Adipocyte (in vitro differentiated cells): ENCODE data around the gene ADAP1.
A peak's percentile ranks its signal among the peaks of the same experiment; 100 is the strongest.

Source experiments
- DNase-seq: peaks from one replicate; pipeline ENCODE4 v3.0.0-alpha.2; 2015; ENCODE audit warnings: low read depth
- H3K27me3 ChIP-seq: replicated peaks from 2 replicates; pipeline ENCODE4 v1.7.0; 2013; ENCODE audit warnings: mild to moderate bottlenecking, low read length, moderate library complexity; ENCODE audit not compliant: control insufficient read depth, insufficient read depth
- H3K36me3 ChIP-seq: 2 replicates; pipeline ENCODE4 v1.7.0; 2013; ENCODE audit warnings: low read length, mild to moderate bottlenecking, moderate library complexity; ENCODE audit not compliant: control insufficient read depth, insufficient read depth, severe bottlenecking
- H3K4me1 ChIP-seq: 2 replicates; pipeline ENCODE4 v1.7.0; 2013; ENCODE audit warnings: mild to moderate bottlenecking, low read length, moderate library complexity; ENCODE audit not compliant: control insufficient read depth, insufficient read depth
- H3K4me3 ChIP-seq: 2 replicates; pipeline ENCODE4 v1.7.0; 2013; ENCODE audit warnings: mild to moderate bottlenecking, low read length, moderate library complexity
- H3K9ac ChIP-seq: 2 replicates; pipeline ENCODE4 v1.7.0; 2013; ENCODE audit warnings: mild to moderate bottlenecking, low read length, moderate library complexity
- H3K9me3 ChIP-seq: 2 replicates; pipeline ENCODE4 v1.7.0; 2013; ENCODE audit warnings: mild to moderate bottlenecking, low read length, moderate library complexity; ENCODE audit not compliant: control insufficient read depth

ADAP1 gene

DNA sequence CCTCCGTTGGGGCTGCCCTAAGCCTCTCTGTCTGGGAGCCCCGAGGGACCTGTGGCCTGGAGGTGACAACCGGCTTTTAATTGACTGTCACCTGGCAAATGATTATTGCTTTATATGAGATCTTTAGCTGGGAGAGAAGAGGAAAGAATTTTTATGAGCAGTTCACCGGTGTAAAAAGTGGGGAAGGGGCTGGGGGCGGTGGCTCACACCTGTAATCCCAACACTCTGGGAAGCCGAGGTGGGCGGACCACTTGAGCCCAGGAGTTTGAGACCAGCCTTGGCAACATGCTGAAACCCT is 23.5 kb upstream of the ADAP1 start:
- Histone ChIP-seq H3K4me1 (peaks cover 12% of the 10 kb centered on the region), H3K27me3 (no peaks in the 10 kb centered on the region), H3K4me3 (no peak overlapping the region), H3K36me3 (peaks cover 2% of the 10 kb centered on the region), H3K9ac (no peak overlapping the region), H3K9me3 (no peaks in the 10 kb centered on the region)
- DNase-seq = no peak

DNA sequence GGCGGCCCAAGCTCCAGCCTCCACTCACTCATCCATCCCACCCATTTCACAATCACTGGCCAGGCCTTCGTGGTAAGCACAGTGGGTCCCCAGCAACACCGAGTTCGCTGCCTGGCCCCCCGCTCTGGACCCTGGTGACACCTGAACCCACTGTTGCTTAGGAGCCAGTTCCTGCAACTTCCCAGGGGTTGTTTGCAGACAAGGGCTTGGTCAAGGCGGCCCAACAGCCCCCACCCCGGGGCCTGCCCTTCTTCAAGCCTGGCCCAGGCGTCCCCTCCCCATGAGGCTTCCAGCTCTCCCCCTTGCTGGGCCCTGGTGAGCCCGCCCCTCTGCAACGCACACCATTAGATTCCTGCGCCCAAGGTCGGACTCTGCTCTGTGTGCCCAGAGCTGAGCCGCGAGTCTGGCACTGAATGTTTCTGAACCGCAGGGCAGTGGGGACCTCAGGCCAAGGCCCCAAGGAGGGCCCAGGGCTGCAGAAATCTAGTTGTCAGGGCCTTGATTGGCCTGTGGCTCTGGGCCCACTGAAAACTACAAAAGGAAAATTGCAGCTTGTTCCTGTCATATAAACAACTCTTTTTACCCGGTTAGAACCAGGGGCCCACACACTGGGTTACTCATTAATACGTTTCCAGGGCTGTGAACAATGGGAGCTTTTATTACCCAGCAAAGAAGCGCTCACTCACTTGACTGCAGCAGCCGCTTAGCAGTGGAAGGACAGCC is 23.0 kb upstream of the ADAP1 start:
- no peak for DNase-seq
- Histone ChIP-seq H3K9me3 (no peaks in the 10 kb centered on the region), H3K4me1 (peaks cover 17% of the 10 kb centered on the region), H3K4me3 (no peak overlapping the region), H3K27me3 (no peaks in the 10 kb centered on the region), H3K9ac (no peak overlapping the region), H3K36me3 (peaks cover 7% of the 10 kb centered on the region)

DNA sequence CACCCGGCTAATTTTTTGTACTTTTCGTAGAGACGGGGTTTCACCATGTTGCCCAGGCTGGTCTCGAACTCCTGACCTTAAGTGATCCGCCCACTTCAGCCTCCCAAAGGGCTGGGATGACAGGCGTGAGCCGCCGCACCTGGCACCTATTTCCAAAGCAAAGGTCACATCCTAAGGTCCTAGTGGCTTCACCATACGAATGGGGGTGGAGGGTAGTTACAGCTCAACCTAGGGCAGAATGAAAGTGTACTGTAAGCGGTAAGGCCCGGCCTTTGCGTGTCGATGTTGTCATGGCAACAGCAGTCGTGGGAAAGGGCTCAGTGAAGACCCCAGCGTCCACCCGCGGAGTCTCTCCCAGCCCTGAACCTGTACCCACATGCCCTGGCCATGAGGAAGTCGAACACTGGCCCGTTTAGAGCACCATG is 22.4 kb upstream of the ADAP1 start:
- Histone ChIP-seq H3K9ac (no peak overlapping the region), H3K4me3 (no peak overlapping the region), H3K36me3 (peaks cover 13% of the 10 kb centered on the region), H3K9me3 (no peaks in the 10 kb centered on the region), H3K4me1 (peaks cover 17% of the 10 kb centered on the region), H3K27me3 (no peaks in the 10 kb centered on the region)
- no peak for DNase-seq

DNA sequence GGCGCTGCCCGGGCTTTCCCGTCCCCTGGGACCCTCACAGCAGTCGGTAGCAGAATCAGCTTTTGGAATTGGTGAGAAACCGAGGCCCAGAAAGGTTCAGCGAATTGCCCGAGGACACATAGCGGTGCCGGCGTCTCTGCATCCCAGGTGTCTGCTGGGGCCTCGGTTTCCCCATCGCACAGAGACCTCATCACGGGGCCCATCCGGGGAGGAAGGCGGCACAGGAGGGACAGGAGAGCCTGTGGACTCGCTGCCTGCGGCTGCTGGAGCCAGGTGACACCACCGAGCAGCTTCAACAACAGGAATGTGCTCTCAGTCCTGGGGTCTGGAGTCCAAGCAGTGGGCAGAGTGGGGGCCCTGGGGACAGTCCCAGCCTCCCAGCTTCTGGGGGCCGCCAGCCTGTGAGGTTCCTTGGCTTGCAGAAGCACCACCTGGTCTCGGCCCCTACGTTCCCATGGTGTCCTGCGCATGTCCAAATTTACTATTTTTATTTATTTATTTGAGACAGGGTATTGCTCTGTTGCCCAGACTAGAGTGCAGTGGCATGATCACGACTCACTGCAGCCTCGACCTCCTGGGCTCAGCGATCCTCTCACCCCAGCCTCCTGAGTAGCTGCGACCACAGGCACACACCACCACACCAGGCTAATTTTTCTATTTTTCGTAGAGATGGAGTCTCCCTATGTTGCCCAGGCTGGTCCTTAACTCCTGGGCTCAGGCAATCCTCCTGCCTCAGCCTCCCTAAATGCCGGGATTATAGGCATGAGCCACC is 21.4 kb upstream of the ADAP1 start:
- Histone ChIP-seq H3K27me3 (no peaks in the 10 kb centered on the region), H3K4me3 (peak overlapping the region; percentile 87), H3K4me1 (peaks cover 17% of the 10 kb centered on the region), H3K36me3 (peaks cover 18% of the 10 kb centered on the region), H3K9ac (peak overlapping the region; percentile 80), H3K9me3 (no peaks in the 10 kb centered on the region)
- no peak for DNase-seq

DNA sequence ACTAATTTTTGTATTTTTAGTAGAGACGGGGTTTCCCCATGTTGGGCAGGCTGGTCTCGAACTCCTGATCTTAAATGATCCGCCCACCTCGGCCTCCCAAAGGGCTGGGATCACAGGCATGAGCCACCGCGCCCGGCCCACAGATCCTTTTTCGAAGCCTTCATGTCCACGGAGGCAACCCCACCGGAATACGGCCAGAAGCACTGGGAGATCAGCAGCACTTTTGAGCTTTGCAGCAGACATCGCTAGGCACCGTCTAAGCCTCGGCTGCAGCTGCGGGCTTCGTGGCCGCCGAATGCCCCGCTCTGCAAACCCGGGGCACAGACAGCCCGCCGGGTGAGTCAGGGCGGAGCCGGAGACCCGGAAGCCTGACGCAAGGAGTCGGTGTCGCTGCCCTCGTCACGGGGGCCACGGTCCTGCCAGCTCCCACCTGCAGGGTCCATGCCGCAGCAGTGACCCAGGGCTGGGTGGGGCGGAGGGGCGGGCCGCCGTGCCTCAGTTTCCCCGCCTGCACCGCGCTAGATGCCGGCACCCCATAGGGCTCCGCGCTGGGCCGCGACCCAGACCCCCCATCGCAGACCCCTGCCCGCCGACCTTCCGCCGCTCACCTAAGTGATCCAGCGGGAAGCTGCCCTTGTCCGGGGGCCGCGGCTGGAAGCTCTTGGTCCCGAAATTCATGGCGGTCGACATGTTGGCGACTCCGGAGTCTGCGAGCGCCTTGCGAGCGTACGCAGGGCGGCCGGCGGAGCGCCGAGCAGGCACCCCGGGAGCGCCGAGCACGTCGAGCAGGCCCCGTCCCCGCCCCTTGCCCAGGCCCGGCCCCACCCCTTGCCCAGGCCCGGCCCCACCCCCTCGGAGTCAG is 20.6 kb upstream of the ADAP1 start, which contains the start of gene COX19:
Gene COX19 (minus strand): TSS at position 730 of the 862 bp plus-strand sequence. CDS start 40 bp downstream, at position 690.
- Histone ChIP-seq H3K27me3 (no peaks in the 10 kb centered on the region), H3K4me3 (peak within 1 kb of the TSS; percentile 87), H3K36me3 (peaks cover 24% of the 10 kb centered on the region), H3K9ac (peak within 1 kb of the TSS; percentile 95), H3K4me1 (peaks cover 17% of the 10 kb centered on the region), H3K9me3 (no peaks in the 10 kb centered on the region)
- peak; percentile 97 for DNase-seq

DNA sequence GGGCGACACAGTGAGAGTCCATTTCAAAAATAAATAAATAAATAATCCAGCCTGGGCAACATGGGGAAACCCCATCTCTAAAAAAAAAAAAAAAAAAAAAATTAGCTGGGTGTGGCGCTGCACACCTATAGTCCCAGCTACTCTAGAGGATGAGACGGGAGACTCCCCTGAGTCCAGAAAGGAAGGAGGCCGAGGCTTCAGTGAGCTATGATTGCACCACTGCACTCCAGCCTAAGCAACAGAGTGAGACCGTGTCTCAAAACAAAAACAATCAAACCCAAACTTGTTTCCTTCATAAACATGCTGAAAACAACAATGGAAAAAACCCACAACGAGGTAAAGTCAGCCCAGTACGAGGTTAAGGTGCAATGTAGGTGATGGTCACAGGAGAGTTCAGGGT is 19.7 kb upstream of the ADAP1 start:
- Histone ChIP-seq H3K9me3 (no peaks in the 10 kb centered on the region), H3K4me3 (peak overlapping the region; percentile 87), H3K4me1 (peaks cover 17% of the 10 kb centered on the region), H3K9ac (peak overlapping the region; percentile 95), H3K27me3 (no peaks in the 10 kb centered on the region), H3K36me3 (peaks cover 32% of the 10 kb centered on the region)
- peak; percentile 41 for DNase-seq

DNA sequence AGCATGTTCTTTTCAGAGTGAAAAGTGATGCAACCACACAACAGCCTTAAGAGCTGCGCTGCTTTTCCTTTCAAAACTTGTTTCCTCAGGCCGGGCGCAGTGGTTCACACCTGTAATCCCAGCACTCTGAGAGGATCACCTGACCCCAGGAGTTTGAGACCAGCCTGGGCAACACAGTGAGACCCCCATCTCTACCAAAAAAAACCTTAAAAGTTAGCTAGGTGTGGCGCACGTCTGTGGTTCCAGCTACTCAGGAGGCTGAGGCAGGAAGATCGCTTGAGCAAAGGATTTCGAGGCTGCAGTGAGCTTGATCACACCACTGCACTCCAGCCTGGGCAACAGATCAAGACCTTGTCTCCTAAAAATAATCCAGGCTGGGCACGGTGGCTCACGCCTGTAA is 18.8 kb upstream of the ADAP1 start:
- H3K4me3 ChIP-seq = no peak overlapping the region
- peaks cover 17% of the 10 kb centered on the region for H3K4me1 ChIP-seq
- H3K27me3 ChIP-seq = no peaks in the 10 kb centered on the region
- H3K36me3 ChIP-seq = peaks cover 40% of the 10 kb centered on the region
- DNase-seq = no peak
- no peaks in the 10 kb centered on the region for H3K9me3 ChIP-seq
- no peak overlapping the region for H3K9ac ChIP-seq

DNA sequence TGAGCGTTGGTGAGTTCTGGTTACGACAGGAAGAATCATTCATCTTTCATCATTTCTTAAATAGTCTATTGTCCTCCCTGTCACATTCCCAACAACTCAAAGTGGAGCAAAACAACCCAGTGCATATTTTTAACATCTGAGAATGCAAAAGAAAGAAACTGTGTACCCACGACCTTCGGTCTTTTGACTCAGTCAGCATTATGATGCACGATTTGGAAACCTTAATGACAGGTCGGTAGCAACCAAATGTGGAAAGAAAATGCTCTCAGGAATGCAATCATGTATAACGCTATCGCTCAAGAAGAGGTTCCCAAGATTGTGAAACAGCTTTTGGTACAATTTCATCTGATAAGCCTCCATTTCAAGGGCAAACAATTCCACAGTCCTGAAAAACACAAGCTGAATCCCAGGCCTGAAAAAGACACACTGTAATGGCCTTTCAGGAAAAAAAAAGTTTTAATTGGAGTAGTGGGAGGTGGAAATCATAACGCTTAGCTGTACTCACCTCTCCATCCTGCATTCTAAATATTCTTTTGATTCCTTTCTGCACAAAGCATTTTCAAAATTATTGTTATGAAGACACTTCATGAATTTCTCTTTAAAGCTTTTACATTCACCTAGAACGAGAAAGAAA is 18.3 kb upstream of the ADAP1 start:
- H3K9me3 ChIP-seq = no peaks in the 10 kb centered on the region
- no peak for DNase-seq
- peaks cover 45% of the 10 kb centered on the region for H3K36me3 ChIP-seq
- peaks cover 17% of the 10 kb centered on the region for H3K4me1 ChIP-seq
- no peak overlapping the region for H3K4me3 ChIP-seq
- no peaks in the 10 kb centered on the region for H3K27me3 ChIP-seq
- no peak overlapping the region for H3K9ac ChIP-seq

DNA sequence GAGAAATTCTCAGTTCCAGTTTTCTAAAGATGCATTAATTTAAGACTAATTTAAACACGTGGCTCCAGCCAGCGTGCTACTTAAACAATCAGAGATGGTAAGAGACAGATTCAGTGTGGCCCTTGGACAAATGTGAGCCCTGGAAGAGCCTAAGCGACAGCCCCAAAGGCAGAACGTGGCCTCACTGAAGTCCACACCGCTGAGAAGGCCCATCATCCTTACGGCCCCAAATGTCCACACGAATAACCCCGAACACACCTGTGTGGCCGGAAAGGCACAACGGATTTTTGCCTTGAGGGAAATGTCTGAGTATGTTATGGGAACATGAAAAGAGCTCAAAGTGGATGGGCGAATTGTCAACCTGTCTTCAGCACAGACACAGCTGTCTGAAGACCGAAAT is 17.6 kb upstream of the ADAP1 start:
- H3K27me3 ChIP-seq = no peaks in the 10 kb centered on the region
- no peak overlapping the region for H3K9ac ChIP-seq
- DNase-seq = no peak
- no peak overlapping the region for H3K4me3 ChIP-seq
- peaks cover 52% of the 10 kb centered on the region for H3K36me3 ChIP-seq
- peaks cover 17% of the 10 kb centered on the region for H3K4me1 ChIP-seq
- no peaks in the 10 kb centered on the region for H3K9me3 ChIP-seq

DNA sequence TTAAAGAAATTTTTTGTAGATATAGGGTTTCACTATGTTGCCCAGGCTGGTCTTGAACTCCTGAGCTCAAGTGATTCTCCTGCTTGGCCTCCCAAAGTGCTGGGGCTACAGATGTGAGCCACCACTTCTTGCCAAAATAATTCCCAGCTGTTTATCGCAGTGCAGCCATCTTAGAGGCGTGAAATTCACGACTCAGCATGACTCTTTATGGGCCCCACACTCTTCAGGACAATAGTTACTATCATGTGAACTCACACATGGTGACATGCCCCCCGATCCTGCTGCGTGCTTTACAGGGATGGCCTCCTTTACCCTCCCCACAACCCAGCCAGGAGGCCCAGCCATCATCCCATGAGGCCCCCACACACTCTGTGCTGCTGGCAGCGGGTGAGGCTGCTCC is 16.3 kb upstream of the ADAP1 start:
- H3K9ac ChIP-seq = no peak overlapping the region
- H3K4me1 ChIP-seq = peaks cover 17% of the 10 kb centered on the region
- H3K4me3 ChIP-seq = no peak overlapping the region
- no peak for DNase-seq
- H3K9me3 ChIP-seq = no peaks in the 10 kb centered on the region
- peaks cover 59% of the 10 kb centered on the region for H3K36me3 ChIP-seq
- no peaks in the 10 kb centered on the region for H3K27me3 ChIP-seq

DNA sequence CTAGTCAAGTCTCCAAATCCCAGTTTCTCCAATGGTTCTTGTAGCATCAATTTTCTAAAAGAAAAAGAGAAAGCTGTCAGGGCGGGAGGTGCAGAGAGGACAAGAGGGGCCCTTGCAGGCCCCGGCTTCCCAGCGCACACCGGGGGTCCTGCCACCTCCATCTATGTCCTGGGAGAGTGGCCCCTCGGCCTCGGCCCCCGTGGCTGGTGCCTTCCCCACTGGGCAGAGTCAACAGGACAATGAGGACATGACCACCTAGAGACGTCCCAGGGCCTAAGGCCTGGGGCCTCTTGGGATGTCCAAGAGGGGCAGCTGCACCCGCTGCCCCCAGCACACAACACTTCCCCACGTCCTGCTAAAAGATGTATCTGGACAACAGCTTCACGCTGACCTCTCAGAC is 14.9 kb upstream of the ADAP1 start:
- no peak for DNase-seq
- Histone ChIP-seq H3K27me3 (no peaks in the 10 kb centered on the region), H3K9ac (no peak overlapping the region), H3K4me3 (no peak overlapping the region), H3K9me3 (no peaks in the 10 kb centered on the region), H3K36me3 (peaks cover 59% of the 10 kb centered on the region), H3K4me1 (peaks cover 28% of the 10 kb centered on the region)
